NCI-H2227 (cell line): ENCODE data around the gene PECR.

Source experiments
- DNase-seq: peaks from one replicate; lab custom pipeline; 2025; ENCODE audit not compliant: unreplicated experiment; lab: John Stamatoyannopoulos, UW

PECR gene

GRCh38 chr2:216081487-216082116 lies at the start of gene PECR, which contains the start of gene TMEM169:
Gene PECR (minus strand): TSS chr2:216081809. CDS start chr2:216081741, 68 bp downstream.
Gene TMEM169 (plus strand): TSS chr2:216081919. CDS start chr2:216095964, 14,045 bp downstream.
- DNase-seq: peak; percentile 92

- DNase-seq: no peak
These were observed 48.9 kb upstream of the PECR start for GRCh38 chr2:216130346-216130971.

- DNase-seq: no peak
These were observed 45.3 kb upstream of the PECR start for GRCh38 chr2:216126943-216127342.

GRCh38 chr2:216121255-216121654 lies 39.6 kb upstream of the PECR start:
- DNase-seq: no peak

- DNase-seq: no peak
These were observed 38.4 kb upstream of the PECR start for GRCh38 chr2:216119986-216120385.

- DNase-seq: no peak
These were observed 37.5 kb upstream of the PECR start for GRCh38 chr2:216119146-216119545.

- no peak for DNase-seq
These were observed 36.9 kb upstream of the PECR start for GRCh38 chr2:216118474-216118873.

GRCh38 chr2:216117561-216118340 lies 36.1 kb upstream of the PECR start:
- DNase-seq: no peak

GRCh38 chr2:216116418-216116817 lies 34.8 kb upstream of the PECR start:
- no peak for DNase-seq

- peak; percentile 100 for DNase-seq
These were observed 33.3 kb upstream of the PECR start for GRCh38 chr2:216114714-216115531.

GRCh38 chr2:216114382-216114713 lies 32.7 kb upstream of the PECR start:
- no peak for DNase-seq

GRCh38 chr2:216113572-216113971 lies 32.0 kb upstream of the PECR start:
- DNase-seq: no peak

GRCh38 chr2:216112926-216113325 lies 31.3 kb upstream of the PECR start:
- no peak for DNase-seq

- DNase-seq: no peak
These were observed 29.5 kb upstream of the PECR start for GRCh38 chr2:216111122-216111521.

- DNase-seq: no peak
These were observed 29.0 kb upstream of the PECR start for GRCh38 chr2:216110620-216111019.

GRCh38 chr2:216109962-216110614 lies 28.5 kb upstream of the PECR start:
- peak; percentile 35 for DNase-seq

- peak; percentile 100 for DNase-seq
These were observed 27.6 kb upstream of the PECR start, which contains the start of gene XRCC5 for GRCh38 chr2:216108967-216109921. Gene XRCC5 (plus strand): TSS chr2:216109348. CDS start chr2:216109437, 89 bp downstream.

GRCh38 chr2:216108310-216108966 lies 26.8 kb upstream of the PECR start:
- peak; percentile 67 for DNase-seq

- peak; percentile 81 for DNase-seq
These were observed 26.2 kb upstream of the PECR start for GRCh38 chr2:216107760-216108159.
